Spleen (tissue), 7 donors: Measurements from ENCODE around the gene MAG.

Experiments used
- POLR2AphosphoS5 ChIP-seq, 3 donors: sonication (generic); formaldehyde crosslinking; IDR thresholded peaks; one replicate each; pipeline ENCODE4 v1.5.1; 2017; ENCODE audit warnings: antibody characterized with exemption in 3 of 3
- TF ChIP-seq, protein P1 (sequence below), 11 experiments: fragments of 200-600 bp in 7 of 11; fragments of 450-650 bp in 4 of 11; sonication (generic) in 4 of 11; IDR thresholded peaks in 8 of 11; conservative IDR thresholded peaks in 3 of 11; 1 replicate in 7 of 11; 2 replicates in 4 of 11; pipeline versions ENCODE4 v1.4.0 to v1.8.0; 2016 to 2021; ENCODE audit warnings: antibody characterized with exemption in 11 of 11, inconsistent platforms in 4 of 11, mild to moderate bottlenecking in 1 of 11
- donor health status: DM: no; HTN: no; CAD: no; lungs with moderate emphysema.
- donor health status: DM: no; HTN: no; CAD: no.
- donor health status: DM: no; HTN: no; CAD: no.

DNA sequence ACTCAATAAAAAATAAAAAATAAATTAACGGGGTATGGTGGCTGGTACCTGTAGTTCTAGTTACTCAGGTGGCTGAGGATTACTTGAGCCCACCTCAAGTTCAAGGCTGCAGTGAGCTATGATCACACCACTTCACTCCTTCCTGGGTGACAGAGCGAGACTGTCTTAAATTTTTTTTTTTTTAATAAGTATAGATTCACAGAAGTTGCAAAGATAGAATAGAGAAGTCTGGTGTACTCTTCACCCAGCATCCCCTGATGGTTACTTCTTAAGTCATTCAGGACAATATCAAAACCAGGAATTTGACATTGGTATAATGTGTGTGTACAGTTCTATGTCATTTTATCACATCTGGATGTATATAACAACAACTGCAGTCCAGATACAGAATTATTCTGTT, 29.3 kb downstream of the MAG start:
- TF ChIP-seq, protein P1, sequence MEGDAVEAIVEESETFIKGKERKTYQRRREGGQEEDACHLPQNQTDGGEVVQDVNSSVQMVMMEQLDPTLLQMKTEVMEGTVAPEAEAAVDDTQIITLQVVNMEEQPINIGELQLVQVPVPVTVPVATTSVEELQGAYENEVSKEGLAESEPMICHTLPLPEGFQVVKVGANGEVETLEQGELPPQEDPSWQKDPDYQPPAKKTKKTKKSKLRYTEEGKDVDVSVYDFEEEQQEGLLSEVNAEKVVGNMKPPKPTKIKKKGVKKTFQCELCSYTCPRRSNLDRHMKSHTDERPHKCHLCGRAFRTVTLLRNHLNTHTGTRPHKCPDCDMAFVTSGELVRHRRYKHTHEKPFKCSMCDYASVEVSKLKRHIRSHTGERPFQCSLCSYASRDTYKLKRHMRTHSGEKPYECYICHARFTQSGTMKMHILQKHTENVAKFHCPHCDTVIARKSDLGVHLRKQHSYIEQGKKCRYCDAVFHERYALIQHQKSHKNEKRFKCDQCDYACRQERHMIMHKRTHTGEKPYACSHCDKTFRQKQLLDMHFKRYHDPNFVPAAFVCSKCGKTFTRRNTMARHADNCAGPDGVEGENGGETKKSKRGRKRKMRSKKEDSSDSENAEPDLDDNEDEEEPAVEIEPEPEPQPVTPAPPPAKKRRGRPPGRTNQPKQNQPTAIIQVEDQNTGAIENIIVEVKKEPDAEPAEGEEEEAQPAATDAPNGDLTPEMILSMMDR (IDR thresholded peaks at IDR 0.05 in 8 of 11, conservative IDR thresholded peaks at IDR 0.05 in 3 of 11) = no peak
- no peak for TF ChIP-seq POLR2AphosphoS5 (IDR thresholded peaks at IDR 0.05)
